ENCODE results near the gene DCTN4. TPM values are rescaled to one million over a fixed set of nuclear protein-coding genes. Genes with fewer than 3 reads are reported as not detected.

The DCTN4 gene
- total and polyA plus RNA-seq, 2 experiments from 2014 or later: 15.4 to 41.8 TPM

DNA sequence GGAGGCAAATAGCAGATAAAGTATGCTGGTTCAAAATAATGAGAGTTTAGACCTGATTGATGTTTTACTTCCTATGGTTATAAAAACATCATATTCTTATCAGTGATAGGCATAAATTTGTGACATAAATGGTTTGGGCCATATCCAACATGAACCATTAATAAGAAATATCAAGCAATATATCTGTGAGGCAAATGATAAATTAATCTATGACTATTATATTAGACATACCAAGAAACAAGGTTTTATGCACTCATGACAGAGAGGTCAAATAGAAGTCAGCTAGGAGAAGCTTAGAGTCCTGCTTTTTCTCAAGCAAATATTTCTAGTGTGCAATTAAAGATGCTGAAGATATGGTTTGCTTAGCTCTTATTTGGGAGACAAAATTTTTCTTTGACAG, 30.2 kb upstream of the DCTN4 start:
- peaks cover 17% of the 10 kb centered on the region; the same call in 2 of the 3 replicates for H3K4me1 Mint-ChIP-seq
- Histone ChIP-seq H3K4me1 (ENCODE audit: insufficient read depth) (0 out of 2 replicates have a peak, but pooled peaks cover 5% of the 10 kb centered on the region), H3K36me3 (ENCODE audit: insufficient read depth) (0 out of 2 replicates have a peak, but pooled peaks cover 2% of the 10 kb centered on the region), H3K27ac (ENCODE audit: low read depth) (no peak overlapping the region), H3F3A (replicated peaks; ENCODE audit: low read depth) (no peaks in the 10 kb centered on the region), H3K9me2 (ENCODE audit: insufficient read depth) (no peaks in the 10 kb centered on the region), H2AFZ (no peak overlapping the region), H3K4me3 (no peak overlapping the region), H3K4me2 (no peak overlapping the region), H3K27me3 (ENCODE audit: insufficient read depth) (no peaks in the 10 kb centered on the region), H3K79me2 (replicated peaks; ENCODE audit: insufficient read depth) (peaks cover 18% of the 10 kb centered on the region; the same call in 1 of the 2 replicates), H4K20me1 (replicated peaks; ENCODE audit: insufficient read depth) (peaks cover 3% of the 10 kb centered on the region; the same call in 1 of the 2 replicates)
- ATAC-seq (no peak), DNase-seq (ENCODE audit: low spot score) (no peak)
- H3K27ac Mint-ChIP-seq: no peak overlapping the region
- H3K36me3 Mint-ChIP-seq (ENCODE audit: low read depth): peaks cover 7% of the 10 kb centered on the region; the same call in 2 of the 3 replicates
- peaks cover 2% of the 10 kb centered on the region for H3K27me3 Mint-ChIP-seq (ENCODE audit: insufficient read depth, low read depth, poor library complexity)
- H3K4me3 Mint-ChIP-seq: no peak overlapping the region
- TF ChIP-seq, protein P1, sequence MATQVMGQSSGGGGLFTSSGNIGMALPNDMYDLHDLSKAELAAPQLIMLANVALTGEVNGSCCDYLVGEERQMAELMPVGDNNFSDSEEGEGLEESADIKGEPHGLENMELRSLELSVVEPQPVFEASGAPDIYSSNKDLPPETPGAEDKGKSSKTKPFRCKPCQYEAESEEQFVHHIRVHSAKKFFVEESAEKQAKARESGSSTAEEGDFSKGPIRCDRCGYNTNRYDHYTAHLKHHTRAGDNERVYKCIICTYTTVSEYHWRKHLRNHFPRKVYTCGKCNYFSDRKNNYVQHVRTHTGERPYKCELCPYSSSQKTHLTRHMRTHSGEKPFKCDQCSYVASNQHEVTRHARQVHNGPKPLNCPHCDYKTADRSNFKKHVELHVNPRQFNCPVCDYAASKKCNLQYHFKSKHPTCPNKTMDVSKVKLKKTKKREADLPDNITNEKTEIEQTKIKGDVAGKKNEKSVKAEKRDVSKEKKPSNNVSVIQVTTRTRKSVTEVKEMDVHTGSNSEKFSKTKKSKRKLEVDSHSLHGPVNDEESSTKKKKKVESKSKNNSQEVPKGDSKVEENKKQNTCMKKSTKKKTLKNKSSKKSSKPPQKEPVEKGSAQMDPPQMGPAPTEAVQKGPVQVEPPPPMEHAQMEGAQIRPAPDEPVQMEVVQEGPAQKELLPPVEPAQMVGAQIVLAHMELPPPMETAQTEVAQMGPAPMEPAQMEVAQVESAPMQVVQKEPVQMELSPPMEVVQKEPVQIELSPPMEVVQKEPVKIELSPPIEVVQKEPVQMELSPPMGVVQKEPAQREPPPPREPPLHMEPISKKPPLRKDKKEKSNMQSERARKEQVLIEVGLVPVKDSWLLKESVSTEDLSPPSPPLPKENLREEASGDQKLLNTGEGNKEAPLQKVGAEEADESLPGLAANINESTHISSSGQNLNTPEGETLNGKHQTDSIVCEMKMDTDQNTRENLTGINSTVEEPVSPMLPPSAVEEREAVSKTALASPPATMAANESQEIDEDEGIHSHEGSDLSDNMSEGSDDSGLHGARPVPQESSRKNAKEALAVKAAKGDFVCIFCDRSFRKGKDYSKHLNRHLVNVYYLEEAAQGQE (IDR thresholded peaks at IDR 0.05; ENCODE audit: unreplicated experiment): no peak
- TF ChIP-seq ZNF462 (CRISPR knock-in tag; IDR thresholded peaks at IDR 0.05) (no peak), NANOG (IDR thresholded peaks at IDR 0.05; ENCODE audit: borderline replicate concordance) (no peak), EZH2 (IDR thresholded peaks at IDR 0.05; ENCODE audit: low read depth, unreplicated experiment) (no peak), POLR2AphosphoS5 (IDR thresholded peaks at IDR 0.05; ENCODE audit: low read depth) (no peak), JUNB (IDR thresholded peaks at IDR 0.05; ENCODE audit: unreplicated experiment) (no peak)
- TF ChIP-seq, protein P2, sequence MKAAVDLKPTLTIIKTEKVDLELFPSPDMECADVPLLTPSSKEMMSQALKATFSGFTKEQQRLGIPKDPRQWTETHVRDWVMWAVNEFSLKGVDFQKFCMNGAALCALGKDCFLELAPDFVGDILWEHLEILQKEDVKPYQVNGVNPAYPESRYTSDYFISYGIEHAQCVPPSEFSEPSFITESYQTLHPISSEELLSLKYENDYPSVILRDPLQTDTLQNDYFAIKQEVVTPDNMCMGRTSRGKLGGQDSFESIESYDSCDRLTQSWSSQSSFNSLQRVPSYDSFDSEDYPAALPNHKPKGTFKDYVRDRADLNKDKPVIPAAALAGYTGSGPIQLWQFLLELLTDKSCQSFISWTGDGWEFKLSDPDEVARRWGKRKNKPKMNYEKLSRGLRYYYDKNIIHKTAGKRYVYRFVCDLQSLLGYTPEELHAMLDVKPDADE (IDR thresholded peaks at IDR 0.05): no peak
- TF ChIP-seq, protein P3, sequence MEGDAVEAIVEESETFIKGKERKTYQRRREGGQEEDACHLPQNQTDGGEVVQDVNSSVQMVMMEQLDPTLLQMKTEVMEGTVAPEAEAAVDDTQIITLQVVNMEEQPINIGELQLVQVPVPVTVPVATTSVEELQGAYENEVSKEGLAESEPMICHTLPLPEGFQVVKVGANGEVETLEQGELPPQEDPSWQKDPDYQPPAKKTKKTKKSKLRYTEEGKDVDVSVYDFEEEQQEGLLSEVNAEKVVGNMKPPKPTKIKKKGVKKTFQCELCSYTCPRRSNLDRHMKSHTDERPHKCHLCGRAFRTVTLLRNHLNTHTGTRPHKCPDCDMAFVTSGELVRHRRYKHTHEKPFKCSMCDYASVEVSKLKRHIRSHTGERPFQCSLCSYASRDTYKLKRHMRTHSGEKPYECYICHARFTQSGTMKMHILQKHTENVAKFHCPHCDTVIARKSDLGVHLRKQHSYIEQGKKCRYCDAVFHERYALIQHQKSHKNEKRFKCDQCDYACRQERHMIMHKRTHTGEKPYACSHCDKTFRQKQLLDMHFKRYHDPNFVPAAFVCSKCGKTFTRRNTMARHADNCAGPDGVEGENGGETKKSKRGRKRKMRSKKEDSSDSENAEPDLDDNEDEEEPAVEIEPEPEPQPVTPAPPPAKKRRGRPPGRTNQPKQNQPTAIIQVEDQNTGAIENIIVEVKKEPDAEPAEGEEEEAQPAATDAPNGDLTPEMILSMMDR (conservative IDR thresholded peaks at IDR 0.05; ENCODE audit: low read depth in 2 of 2): no peak
- H3K9me3 Mint-ChIP-seq: peaks cover 6% of the 10 kb centered on the region; the same call in 2 of the 3 replicates
